ENCODE measurements around the gene PLD4. TPM values are rescaled to one million over a fixed set of nuclear protein-coding genes. Genes with fewer than 3 reads are reported as not detected.
"Not testable (repeated sequence)": the region's sequence is repeated elsewhere in the genome, so short reads cannot be mapped to it uniquely, and the experiment has no call there.

Gene PLD4
- total RNA-seq, 1 donor from 2014 or later: 0.78 TPM

DNA sequence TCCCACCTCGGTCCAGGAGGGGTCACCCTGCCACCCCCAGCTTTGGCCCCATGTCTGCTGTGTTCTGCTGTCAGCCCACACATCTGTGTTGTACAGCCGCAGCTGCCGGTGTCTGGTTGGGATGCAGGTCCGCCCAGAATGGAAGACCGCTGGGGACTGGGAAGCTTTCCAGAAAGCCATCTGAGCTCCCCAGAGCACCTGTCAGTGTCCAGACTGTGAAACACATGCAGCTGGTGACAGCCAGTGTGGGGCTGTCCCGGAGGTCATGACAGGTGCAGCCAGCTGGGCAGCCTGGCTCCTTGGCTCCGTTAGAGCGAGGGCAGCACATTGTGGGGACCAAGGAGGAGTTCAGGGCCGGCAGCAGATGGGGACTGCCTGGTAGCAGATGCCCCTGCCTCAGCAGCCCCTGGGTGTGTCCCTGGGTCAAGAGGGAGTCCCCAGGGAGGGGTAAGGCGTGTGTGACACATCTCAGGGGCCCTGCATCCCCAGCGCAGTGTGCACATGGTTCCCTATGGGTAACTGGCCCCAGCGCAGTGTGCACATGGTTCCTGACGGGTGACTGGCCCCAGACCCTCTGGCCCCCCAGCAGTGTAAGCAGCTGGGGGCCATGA lies 43.2 kb upstream of the PLD4 start:
- no peaks in the 10 kb centered on the region for H3K27me3 Mint-ChIP-seq (ENCODE audit: low read depth)
- H3K9me3 Mint-ChIP-seq: no peaks in the 10 kb centered on the region
- no peak for DNase-seq (ENCODE audit: low spot score in 2 of 2, unreplicated experiment in 2 of 2)
- H3K27ac Mint-ChIP-seq: no peak overlapping the region
- peaks cover 3% of the 10 kb centered on the region for H3K4me1 Mint-ChIP-seq
- no peak overlapping the region for H3K4me3 Mint-ChIP-seq
- no peaks in the 10 kb centered on the region for H3K36me3 Mint-ChIP-seq
- TF ChIP-seq, protein P1, sequence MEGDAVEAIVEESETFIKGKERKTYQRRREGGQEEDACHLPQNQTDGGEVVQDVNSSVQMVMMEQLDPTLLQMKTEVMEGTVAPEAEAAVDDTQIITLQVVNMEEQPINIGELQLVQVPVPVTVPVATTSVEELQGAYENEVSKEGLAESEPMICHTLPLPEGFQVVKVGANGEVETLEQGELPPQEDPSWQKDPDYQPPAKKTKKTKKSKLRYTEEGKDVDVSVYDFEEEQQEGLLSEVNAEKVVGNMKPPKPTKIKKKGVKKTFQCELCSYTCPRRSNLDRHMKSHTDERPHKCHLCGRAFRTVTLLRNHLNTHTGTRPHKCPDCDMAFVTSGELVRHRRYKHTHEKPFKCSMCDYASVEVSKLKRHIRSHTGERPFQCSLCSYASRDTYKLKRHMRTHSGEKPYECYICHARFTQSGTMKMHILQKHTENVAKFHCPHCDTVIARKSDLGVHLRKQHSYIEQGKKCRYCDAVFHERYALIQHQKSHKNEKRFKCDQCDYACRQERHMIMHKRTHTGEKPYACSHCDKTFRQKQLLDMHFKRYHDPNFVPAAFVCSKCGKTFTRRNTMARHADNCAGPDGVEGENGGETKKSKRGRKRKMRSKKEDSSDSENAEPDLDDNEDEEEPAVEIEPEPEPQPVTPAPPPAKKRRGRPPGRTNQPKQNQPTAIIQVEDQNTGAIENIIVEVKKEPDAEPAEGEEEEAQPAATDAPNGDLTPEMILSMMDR (IDR thresholded peaks at IDR 0.05; ENCODE audit: unreplicated experiment): no peak

DNA sequence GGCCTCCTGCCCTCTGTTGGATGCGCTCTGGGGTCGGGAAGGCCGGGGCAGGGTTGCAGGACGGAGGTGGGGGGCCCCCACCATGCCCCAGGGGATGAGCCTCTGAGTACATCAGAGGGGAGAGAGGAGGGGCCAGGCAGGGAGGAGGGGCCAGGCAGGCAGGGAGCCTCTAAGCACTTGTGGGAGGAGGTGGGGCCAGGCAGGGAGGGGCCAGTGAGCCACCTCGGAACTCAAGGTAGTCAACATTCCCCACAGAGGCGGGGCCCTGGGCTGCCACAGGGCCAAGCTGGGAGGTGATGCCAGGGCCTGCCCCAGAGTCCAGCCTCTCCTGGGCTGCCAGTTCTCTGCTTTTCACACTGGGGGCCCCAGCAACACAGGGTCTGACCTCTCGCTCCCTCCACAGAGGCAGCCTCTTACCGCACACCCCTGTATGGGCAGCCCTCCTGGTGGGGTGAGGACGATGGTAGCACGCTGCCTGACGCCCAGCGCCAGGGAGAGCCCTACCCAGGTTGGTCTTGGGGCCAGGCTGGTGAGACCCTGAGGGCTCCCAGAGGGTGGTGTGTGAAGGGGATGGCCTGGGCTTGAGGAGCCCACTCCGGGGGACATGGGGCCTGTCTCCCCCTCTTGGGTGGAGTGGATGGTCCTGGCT lies 42.2 kb upstream of the PLD4 start:
- Mint-ChIP-seq H3K27ac (no peak overlapping the region), H3K4me3 (no peak overlapping the region), H3K27me3 (ENCODE audit: low read depth) (no peaks in the 10 kb centered on the region), H3K36me3 (no peaks in the 10 kb centered on the region), H3K4me1 (no peaks in the 10 kb centered on the region), H3K9me3 (no peaks in the 10 kb centered on the region)
- TF ChIP-seq, protein P1 (IDR thresholded peaks at IDR 0.05; ENCODE audit: unreplicated experiment): no peak
- DNase-seq (ENCODE audit: low spot score in 2 of 2, unreplicated experiment in 2 of 2): peak in 1 of 2 experiments; percentile 19

DNA sequence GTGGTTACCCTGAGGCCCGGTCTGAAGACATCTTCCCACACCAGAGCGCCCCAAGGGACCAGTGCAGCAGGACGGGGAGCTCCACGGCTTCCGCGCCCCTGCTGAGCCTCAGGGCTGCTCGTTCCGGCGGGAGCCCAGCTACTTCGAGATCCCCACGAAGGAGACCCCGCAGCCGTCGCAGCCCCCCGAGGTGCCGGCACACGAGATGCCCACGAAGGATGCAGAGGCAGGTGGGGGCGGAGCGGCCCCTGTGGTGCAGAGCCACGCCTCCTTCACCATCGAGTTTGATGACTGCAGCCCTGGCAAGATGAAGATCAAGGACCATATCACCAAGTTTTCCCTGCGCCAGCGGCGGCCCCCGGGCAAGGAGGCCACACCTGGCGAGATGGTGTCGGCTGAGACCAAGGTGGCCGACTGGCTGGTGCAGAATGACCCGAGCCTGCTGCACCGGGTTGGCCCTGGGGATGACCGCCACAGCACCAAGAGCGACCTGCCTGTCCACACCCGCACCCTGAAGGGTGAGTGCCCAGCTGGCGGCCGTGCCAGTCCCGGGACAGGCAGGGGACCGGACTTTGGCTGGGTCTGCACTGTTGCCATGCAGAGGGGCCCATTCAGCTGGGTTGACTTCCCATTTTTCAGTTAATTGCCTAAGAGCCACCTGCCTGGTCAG lies 41.6 kb upstream of the PLD4 start:
- Mint-ChIP-seq H3K4me1 (no peaks in the 10 kb centered on the region), H3K27ac (no peak overlapping the region), H3K9me3 (no peaks in the 10 kb centered on the region), H3K36me3 (no peaks in the 10 kb centered on the region), H3K4me3 (no peak overlapping the region), H3K27me3 (ENCODE audit: low read depth) (no peaks in the 10 kb centered on the region)
- no peak for DNase-seq (ENCODE audit: low spot score in 2 of 2, unreplicated experiment in 2 of 2)
- TF ChIP-seq, protein P1 (IDR thresholded peaks at IDR 0.05; ENCODE audit: unreplicated experiment): no peak

DNA sequence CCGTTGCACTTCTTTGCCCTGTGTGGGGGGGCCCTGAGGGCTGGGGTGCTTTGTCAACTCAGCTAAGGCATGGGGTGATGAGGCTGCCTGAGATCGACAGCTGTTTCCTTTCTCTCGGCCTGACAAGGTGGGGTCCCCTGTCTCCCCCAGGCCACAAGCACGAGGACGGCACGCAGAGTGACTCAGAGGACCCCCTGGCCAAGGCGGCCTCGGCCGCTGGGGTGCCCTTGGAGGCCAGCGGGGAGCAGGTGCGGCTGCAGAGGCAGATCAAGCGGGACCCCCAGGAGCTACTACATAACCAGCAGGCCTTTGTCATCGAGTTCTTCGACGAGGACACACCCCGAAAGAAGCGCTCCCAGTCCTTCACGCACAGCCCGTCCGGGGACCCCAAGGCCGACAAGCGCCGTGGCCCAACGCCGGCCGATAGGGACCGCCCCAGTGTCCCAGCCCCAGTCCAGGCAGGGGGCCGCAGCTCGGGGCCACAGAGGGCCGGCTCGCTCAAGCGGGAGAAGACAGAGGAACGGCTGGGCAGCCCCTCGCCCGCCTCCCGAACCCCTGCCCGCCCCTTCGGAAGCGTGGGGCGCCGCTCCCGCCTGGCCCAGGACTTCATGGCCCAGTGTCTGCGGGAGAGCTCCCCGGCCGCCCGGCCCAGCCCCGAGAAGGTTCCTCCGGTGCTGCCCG lies 40.9 kb upstream of the PLD4 start:
- TF ChIP-seq, protein P1 (IDR thresholded peaks at IDR 0.05; ENCODE audit: unreplicated experiment): no peak
- H3K4me3 Mint-ChIP-seq: no peak overlapping the region
- H3K9me3 Mint-ChIP-seq: no peaks in the 10 kb centered on the region
- no peaks in the 10 kb centered on the region for H3K4me1 Mint-ChIP-seq
- H3K36me3 Mint-ChIP-seq: no peaks in the 10 kb centered on the region
- no peak overlapping the region for H3K27ac Mint-ChIP-seq
- no peaks in the 10 kb centered on the region for H3K27me3 Mint-ChIP-seq (ENCODE audit: low read depth)
- DNase-seq (ENCODE audit: low spot score in 2 of 2, unreplicated experiment in 2 of 2): peak in 1 of 2 experiments; percentile 16

DNA sequence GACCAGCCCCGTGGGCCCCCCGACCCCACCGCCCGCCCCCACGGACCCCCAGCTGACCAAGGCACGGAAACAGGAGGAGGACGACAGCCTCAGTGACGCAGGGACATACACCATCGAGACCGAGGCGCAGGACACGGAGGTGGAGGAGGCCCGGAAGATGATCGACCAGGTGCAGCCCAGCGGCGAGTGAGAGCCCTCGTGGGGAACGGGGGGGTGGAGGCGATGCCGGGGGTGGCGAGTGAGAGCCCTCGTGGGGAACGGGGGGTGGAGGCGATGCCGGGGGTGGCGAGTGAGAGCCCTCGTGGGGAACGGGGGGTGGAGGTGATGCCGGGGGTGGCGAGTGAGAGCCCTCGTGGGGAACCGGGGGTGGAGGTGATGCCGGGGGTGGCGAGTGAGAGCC lies 40.3 kb upstream of the PLD4 start:
- not testable (repeated sequence) for H3K4me1 Mint-ChIP-seq; H3K9me3 Mint-ChIP-seq; H3K4me3 Mint-ChIP-seq; H3K36me3 Mint-ChIP-seq; H3K27me3 Mint-ChIP-seq (ENCODE audit: low read depth); H3K27ac Mint-ChIP-seq; DNase-seq (ENCODE audit: low spot score in 2 of 2, unreplicated experiment in 2 of 2)

Measured in mesothelial cell of epicardium (in vitro differentiated cells).